CD4-positive, alpha-beta T cell treated with Interleukin-4 for 4 hours (primary cell): ENCODE measurements around the gene SCUBE2.

Experiments
- DNase-seq: peaks from one replicate; pipeline ENCODE4 v3.0.0-alpha.2; 2020

SCUBE2 gene

GRCh38 chr11:9091044-9091922 is at the start of gene SCUBE2:
Gene SCUBE2, minus strand, starts transcription at chr11:9091599. Its CDS starts 71 bp downstream, at chr11:9091528.
- no peak for DNase-seq

GRCh38 chr11:9141186-9141585 is 49.8 kb upstream of the SCUBE2 start:
- DNase-seq = no peak

DNA sequence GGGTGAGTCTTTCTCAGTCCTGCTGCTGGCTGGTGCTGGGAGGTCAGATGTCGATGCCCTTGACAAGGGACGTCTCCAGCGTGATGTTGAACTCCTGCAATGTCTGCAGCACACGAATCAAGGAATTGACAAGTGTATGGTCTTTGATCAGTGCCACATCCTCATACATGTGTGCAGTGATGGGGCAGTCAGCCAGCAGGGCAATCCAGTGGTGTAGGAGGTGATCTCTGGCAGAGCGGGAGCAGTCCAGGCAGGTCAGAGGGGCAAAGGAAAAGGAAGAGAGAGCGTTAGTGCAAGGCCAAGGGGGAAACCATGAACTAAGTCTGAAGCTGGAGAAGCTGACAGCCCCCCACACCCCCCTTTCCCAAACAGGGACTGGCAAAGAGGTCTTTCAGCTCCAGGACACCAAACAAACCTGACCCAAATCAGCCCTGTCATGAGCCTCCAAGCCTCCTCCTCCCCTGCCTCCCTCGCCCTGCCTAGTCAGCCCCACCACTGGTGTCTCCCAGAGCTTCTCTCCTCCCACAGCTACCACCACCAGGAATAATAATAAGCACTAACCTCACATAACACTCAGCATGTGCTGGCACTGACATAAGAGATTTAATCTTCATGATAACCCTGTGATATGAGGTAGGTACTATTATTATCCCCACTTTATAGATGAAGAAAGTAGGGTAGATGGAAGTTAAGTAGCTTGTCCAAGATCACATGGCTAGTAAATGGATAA is 48.4 kb upstream of the SCUBE2 start:
- no peak for DNase-seq

- peak; percentile 63 for DNase-seq
Observed at GRCh38 chr11:9138612-9139579, 47.5 kb upstream of the SCUBE2 start.

- DNase-seq = no peak
Observed at GRCh38 chr11:9138133-9138453, 46.7 kb upstream of the SCUBE2 start.

DNA sequence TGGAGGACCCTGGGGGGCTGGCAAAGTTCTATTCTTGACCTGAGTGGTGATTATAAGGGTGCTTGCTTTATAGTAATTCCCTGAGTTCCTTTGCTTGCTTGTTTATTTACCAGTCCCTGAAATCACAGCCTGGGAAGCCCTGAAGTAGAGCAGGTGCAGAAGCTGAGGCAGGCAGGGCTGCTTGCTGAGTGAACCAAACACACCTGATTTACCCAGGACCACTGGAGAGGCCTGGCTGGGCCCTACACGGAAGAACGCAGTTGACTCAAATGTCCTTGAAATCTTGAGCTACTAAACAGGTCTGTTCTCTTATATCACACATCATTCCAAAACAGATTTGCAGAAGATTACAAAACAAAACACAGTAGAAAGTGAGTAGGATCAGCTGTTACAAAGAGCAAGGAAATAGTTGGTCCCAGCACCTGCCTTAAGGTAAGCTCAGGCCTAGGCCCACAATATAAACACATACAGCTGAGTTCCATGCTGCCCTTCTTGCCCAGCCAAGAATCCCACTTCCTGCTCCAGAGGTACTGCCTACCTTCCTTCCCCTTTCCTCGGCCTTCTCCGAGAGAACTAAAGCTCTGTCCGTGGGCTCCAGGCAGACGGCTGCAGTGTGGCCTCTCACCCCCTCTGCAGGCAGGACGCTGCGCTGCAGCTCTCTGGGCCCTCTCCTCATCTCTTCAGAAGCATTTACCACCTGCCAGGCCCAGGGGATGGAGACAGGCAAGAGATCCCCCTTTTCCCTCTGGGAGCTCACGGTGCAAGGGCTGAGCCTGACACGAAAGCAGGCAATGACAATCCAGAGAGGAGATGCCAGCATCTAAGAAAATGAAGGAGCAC is 46.1 kb upstream of the SCUBE2 start:
- peak; percentile 53 for DNase-seq

DNA sequence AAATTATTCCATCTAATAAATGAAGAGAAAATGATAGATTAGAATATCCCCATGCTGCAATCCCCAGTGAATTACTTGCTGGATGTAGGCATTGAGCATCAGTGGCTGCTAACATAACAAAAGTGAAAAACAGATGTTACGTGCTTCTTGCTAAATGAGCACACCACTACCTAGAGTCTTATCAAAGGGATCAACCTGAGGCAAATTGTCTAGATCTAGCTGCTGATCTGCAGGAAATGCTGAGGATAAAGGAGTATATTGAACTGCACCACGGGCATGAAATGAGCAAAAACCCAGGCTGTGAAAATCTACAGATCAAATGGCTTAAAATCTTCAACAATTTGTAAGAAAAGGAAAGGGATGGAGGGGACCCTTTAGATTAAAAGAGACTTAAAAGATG is 45.3 kb upstream of the SCUBE2 start:
- DNase-seq = no peak

DNA sequence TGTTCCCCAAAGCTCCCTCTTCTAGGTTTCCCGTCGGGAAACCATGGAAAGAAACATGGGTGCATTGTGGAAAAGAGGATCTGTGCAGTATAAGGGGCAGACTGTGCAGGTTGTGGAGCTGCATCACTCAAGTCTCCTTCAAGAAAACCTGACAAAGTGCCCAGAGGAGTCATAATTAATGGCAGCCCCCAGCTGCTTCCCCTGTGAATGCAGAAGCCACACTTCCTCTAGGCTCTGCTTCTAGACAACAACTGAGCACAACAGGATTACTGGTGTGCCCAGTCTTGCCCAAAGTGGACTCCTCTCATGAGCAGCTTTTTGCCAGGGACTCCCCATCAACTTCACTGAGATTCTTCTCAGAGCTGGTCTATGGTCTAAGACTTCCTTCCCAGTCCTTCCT is 42.6 kb upstream of the SCUBE2 start:
- no peak for DNase-seq

DNA sequence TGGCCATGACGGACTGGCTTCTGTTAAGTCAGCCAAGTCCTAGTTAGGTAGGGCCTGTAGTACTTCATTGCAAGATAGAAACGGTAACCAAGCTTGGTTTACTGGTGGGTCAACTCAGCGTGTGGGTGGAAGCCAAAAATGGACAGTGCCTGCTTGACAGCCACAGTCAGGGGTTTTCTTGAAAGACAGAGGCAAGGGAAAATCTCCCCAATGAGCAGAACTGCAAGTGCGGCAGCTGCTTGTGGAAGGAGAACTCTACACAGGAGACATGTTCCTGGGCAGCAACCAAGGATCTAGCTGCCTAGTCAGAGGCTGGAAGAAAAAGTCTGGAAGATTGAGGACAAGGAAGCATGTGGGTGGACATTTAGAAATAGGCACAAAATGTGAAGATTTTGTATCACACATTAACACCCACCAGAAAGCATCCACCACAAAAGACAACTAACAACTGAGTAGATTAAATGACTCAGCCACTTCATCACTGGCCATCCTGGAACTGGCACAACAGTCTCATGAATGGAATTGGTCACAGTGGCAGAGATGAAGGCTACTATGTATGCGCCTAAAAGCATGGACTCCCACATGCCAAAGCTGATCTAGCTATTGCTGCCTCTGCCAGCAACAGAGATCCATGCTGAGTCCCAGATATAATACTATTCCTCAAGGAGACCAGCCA is 40.9 kb upstream of the SCUBE2 start:
- no peak for DNase-seq

GRCh38 chr11:9130297-9130696 is 38.9 kb upstream of the SCUBE2 start:
- no peak for DNase-seq

GRCh38 chr11:9126636-9127035 is 35.2 kb upstream of the SCUBE2 start:
- DNase-seq = no peak

- DNase-seq = no peak
Observed at GRCh38 chr11:9125185-9125886, 33.9 kb upstream of the SCUBE2 start.

DNA sequence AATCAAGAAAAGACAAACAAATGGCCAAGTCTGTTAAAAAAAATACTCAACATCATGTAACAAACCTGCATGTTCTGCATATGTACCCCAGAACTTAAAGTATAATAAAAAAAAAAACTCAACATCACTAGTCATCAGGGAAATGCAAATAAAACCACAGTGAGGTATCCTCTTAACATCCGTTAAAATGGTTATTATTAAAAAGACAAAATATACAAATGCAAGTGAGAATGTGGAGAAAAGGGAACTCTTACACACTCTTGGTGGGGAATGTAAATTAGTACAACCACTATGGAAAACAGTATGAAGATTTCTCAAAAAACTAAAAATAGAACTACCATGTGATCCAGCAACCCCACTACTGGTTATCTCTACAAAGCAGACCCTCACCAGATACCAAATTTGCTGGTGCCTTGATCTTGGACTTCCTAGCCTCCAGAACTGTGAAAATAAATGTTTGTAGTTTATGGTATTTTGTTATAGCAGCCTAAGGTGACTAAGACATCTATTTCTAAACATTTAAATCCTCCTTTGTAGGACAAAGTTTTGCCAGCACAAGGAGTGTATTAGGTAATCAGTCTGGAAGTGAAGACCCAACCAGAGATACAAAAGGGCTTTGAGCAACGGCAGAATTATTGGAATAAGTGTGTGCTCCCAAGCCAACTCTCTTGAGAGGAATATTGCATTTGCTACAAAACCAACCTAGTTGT is 32.4 kb upstream of the SCUBE2 start:
- no peak for DNase-seq

DNA sequence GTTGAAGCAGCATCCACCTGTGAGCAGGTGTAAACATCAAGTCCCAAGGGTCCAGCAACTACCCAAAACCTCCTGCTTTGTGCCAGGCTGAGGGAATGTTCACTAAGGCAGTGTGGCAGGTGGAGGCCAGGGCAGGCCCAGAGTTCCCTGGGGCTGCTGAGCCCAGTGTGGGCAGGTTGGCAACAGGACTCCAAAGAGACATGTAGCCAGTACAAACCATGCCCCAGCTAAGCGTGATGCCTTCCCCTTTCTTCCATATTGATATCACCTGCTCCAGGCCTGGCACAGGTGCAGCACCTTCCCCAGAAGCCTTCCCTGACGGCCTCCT is 30.0 kb upstream of the SCUBE2 start:
- no peak for DNase-seq

- no peak for DNase-seq
Observed at GRCh38 chr11:9120664-9121468, 29.5 kb upstream of the SCUBE2 start.

- DNase-seq = no peak
Observed at GRCh38 chr11:9118277-9118676, 26.9 kb upstream of the SCUBE2 start.

- no peak for DNase-seq
Observed at GRCh38 chr11:9112075-9112474, 20.7 kb upstream of the SCUBE2 start.

DNA sequence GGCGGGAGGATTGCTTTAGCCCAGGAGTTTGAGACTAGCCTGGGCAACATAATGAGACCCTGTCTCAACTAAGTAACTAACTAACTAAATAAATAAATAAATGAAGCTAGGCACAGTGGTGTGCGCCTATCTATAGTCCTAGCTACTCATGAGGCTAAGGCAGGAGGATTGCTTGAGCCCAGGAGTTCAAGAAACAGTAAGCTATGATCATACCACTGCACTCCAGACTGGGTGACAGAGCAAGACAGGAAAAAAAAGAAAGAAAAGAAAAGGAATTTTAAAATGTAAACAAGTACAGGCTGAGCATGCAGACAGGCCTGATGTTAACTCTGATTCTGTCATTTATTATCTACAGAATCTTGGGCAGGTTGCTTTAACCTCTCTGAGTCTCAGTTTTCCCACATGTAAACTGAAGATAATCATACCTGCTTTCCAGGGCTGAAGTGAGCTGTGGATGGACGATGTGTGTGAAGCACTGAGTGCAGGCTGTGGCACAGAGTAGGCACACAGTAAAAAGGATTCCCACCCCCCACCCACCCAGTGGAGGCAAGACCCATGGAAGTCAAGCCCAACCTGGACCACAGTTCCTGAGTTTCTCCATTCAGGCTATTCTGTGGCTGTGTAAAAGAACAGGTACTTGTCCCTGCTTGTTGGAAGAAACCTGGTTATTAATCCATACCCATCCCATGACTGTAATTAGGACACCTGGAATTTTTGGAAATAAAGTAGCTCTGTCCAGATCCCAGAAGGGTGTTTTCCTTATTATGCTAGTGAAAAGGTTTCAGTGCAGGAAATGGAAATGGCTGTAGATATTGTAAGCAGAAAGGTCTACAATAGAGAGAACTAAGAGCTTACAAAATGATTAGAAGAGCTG is 18.7 kb upstream of the SCUBE2 start:
- no peak for DNase-seq

GRCh38 chr11:9104580-9104979 is 13.2 kb upstream of the SCUBE2 start:
- no peak for DNase-seq
